Tibial artery (tissue), 4 donors: ENCODE data around the gene CKAP5.
"Not testable (repeated sequence)": the region's sequence is repeated elsewhere in the genome, so short reads cannot be mapped to it uniquely, and the experiment has no call there.

Source experiments
- DNase-seq, 2 donors: peaks; one replicate each; pipeline ENCODE4 v3.0.0-alpha.2; 2019
- H3K27ac ChIP-seq, 2 donors: fragments of 200-600 bp; sonication (generic) in 1 of 2; 1 replicate in 1 of 2; 2 replicates in 1 of 2; pipeline ENCODE4 v1.5.1; 2018 to 2019; ENCODE audit warnings: mild to moderate bottlenecking in 1 of 2
- H3K27me3 ChIP-seq, 2 donors: fragments of 200-600 bp; sonication (generic) in 1 of 2; one replicate each; pipeline versions ENCODE4 v1.5.1 to v1.6.0; 2016 to 2019
- H3K36me3 ChIP-seq, 3 donors: fragments of 200-600 bp; sonication (generic) in 2 of 3; one replicate each; pipeline ENCODE4 v1.5.1; 2016 to 2019; ENCODE audit warnings: mild to moderate bottlenecking in 2 of 3
- H3K4me1 ChIP-seq, 4 donors: fragments of 200-600 bp; sonication (generic) in 2 of 4; 1 replicate in 3 of 4; 2 replicates in 1 of 4; pipeline ENCODE4 v1.5.1; 2016 to 2019
- H3K4me3 ChIP-seq, 2 donors: fragments of 200-600 bp; sonication (generic) in 1 of 2; 1 replicate in 1 of 2; 2 replicates in 1 of 2; pipeline ENCODE4 v1.5.1; 2018 to 2019; ENCODE audit warnings: mild to moderate bottlenecking in 2 of 2
- H3K9me3 ChIP-seq, 3 donors: fragments of 200-600 bp; sonication (generic) in 1 of 3; one replicate each; pipeline ENCODE4 v1.5.1; 2016 to 2019
- CTCF ChIP-seq, 2 experiments: fragments of 200-600 bp in 1 of 2; fragments of 450-650 bp in 1 of 2; IDR thresholded peaks; one replicate each; pipeline ENCODE4 v1.5.1; 2017 to 2019; ENCODE audit warnings: antibody characterized with exemption in 2 of 2, mild to moderate bottlenecking in 1 of 2, moderate library complexity in 1 of 2
- intact Hi-C: fragments of 100-400 bp; cut with DNase I; formaldehyde crosslinking; loops from one replicate; pipeline ENCODE4 v1.15.0; 2023; ENCODE audit warnings: low total_unique reads

CKAP5 gene

GRCh38 chr11:46801694-46802470 lies 44.2 kb downstream of the CKAP5 start:
- no peak for TF ChIP-seq CTCF (IDR thresholded peaks at IDR 0.05)
- no peaks in the 10 kb centered on the region for H3K4me1 ChIP-seq
- no peaks in the 10 kb centered on the region for H3K9me3 ChIP-seq
- DNase-seq: no peak
- peaks cover 25 to 71% (median 37%) of the 10 kb centered on the region in 3 donors for H3K36me3 ChIP-seq
- H3K4me3 ChIP-seq: no peak overlapping the region
- intact Hi-C loops: loop anchor here (5.0 kb wide), 1 partner anchor 640 kb away; no protein-coding TSS in a partner anchor
- no peak overlapping the region for H3K27ac ChIP-seq
- H3K27me3 ChIP-seq: no peaks in the 10 kb centered on the region

GRCh38 chr11:46800177-46800576 lies 45.9 kb downstream of the CKAP5 start:
- Histone ChIP-seq H3K9me3 (no peaks in the 10 kb centered on the region), H3K27me3 (no peaks in the 10 kb centered on the region), H3K36me3 (peaks cover 28 to 73% (median 43%) of the 10 kb centered on the region in 3 donors), H3K27ac (no peak overlapping the region), H3K4me1 (no peaks in the 10 kb centered on the region), H3K4me3 (no peak overlapping the region)
- intact Hi-C loops: loop anchor here (5.0 kb wide), 1 partner anchor 638 kb away; no protein-coding TSS in a partner anchor
- no peak for TF ChIP-seq CTCF (IDR thresholded peaks at IDR 0.05)
- DNase-seq: no peak

GRCh38 chr11:46799725-46800124 lies 46.4 kb downstream of the CKAP5 start:
- H3K4me1 ChIP-seq, H3K27me3 ChIP-seq, H3K4me3 ChIP-seq, H3K9me3 ChIP-seq, DNase-seq, H3K27ac ChIP-seq: not testable (repeated sequence)
- H3K36me3 ChIP-seq: peaks cover 30 to 78% (median 45%) of the 10 kb centered on the region in 3 donors
- intact Hi-C loops: loop anchor here (5.0 kb wide), 1 partner anchor 637 kb away; no protein-coding TSS in a partner anchor

GRCh38 chr11:46778416-46778815 lies 67.7 kb downstream of the CKAP5 start:
- no peak for DNase-seq
- peaks cover 67 to 86% (median 71%) of the 10 kb centered on the region in 3 donors for H3K36me3 ChIP-seq
- H3K27me3 ChIP-seq: no peaks in the 10 kb centered on the region
- H3K4me1 ChIP-seq: no peaks in the 10 kb centered on the region
- no peak for TF ChIP-seq CTCF (IDR thresholded peaks at IDR 0.05)
- H3K27ac ChIP-seq: no peak overlapping the region
- no peaks in the 10 kb centered on the region for H3K9me3 ChIP-seq
- intact Hi-C loops: no loop called here
- H3K4me3 ChIP-seq: no peak overlapping the region

GRCh38 chr11:46776878-46777277 lies 69.2 kb downstream of the CKAP5 start:
- no peak for DNase-seq
- peaks cover 58 to 81% (median 60%) of the 10 kb centered on the region in 3 donors for H3K36me3 ChIP-seq
- no peak for TF ChIP-seq CTCF (IDR thresholded peaks at IDR 0.05)
- intact Hi-C loops: no loop called here
- H3K27me3 ChIP-seq: no peaks in the 10 kb centered on the region
- no peak overlapping the region for H3K4me3 ChIP-seq
- H3K9me3 ChIP-seq: no peaks in the 10 kb centered on the region
- H3K4me1 ChIP-seq: no peaks in the 10 kb centered on the region
- H3K27ac ChIP-seq: no peak overlapping the region

- Histone ChIP-seq H3K9me3 (no peaks in the 10 kb centered on the region), H3K4me3 (no peak overlapping the region), H3K27ac (no peak overlapping the region), H3K27me3 (no peaks in the 10 kb centered on the region), H3K4me1 (no peaks in the 10 kb centered on the region), H3K36me3 (peaks cover 45 to 78% (median 67%) of the 10 kb centered on the region in 3 donors)
- intact Hi-C loops: no loop called here
- no peak for DNase-seq
- TF ChIP-seq CTCF (IDR thresholded peaks at IDR 0.05): no peak
Measured at GRCh38 chr11:46769636-46770221, 76.4 kb downstream of the CKAP5 start.
